ENCODE data around the gene ANKS3. TPM values are rescaled to one million over a fixed set of nuclear protein-coding genes. Genes with fewer than 3 reads are reported as not detected.
"Not testable (repeated sequence)": the region's sequence is repeated elsewhere in the genome, so short reads cannot be mapped to it uniquely, and the experiment has no call there.

ANKS3 gene
- total RNA-seq, 4 donors from 2014 or later: 2.4 to 51.7 (median 33.1) TPM

DNA sequence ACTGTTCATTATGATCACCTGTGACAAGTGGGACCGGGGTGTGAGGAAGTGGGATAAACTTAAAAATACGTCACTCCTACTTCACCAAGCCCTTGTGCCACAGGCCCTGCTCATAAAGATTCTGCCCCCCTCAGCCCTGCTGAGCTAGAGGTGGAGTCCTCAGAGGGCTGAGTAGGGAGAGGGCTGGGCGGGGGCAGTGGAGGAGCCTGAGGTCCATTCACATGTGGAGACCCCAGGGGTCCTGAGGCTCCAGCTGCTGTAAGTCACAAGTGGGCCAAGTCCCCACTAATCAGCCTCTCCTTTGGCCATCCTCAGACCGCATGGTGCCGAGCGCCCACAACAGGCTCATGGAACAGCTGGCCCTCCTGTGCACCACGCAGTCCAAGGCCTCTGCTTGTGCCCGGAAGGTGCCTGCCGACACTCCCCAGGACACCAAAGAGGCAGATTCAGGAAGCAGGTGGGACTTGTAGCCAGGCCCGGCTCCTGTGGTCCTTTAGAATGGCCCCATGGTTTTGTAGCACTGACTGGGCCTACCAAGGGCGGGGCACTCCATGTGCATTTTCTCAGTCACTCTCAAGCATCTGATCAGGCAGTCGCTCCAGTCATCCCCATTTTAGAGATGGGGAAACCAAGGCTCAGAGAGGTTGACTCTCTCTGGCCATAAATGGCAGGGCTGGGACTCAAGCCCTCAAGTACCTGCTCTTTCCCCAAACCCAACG is 10.6 kb upstream of the ANKS3 start:
- H3K4me1 ChIP-seq: peaks cover 0 to 8% of the 10 kb centered on the region in 2 donors
- H3K27ac ChIP-seq: no peak overlapping the region
- no peaks in the 10 kb centered on the region for H3K9me3 ChIP-seq
- TF ChIP-seq, protein P1, sequence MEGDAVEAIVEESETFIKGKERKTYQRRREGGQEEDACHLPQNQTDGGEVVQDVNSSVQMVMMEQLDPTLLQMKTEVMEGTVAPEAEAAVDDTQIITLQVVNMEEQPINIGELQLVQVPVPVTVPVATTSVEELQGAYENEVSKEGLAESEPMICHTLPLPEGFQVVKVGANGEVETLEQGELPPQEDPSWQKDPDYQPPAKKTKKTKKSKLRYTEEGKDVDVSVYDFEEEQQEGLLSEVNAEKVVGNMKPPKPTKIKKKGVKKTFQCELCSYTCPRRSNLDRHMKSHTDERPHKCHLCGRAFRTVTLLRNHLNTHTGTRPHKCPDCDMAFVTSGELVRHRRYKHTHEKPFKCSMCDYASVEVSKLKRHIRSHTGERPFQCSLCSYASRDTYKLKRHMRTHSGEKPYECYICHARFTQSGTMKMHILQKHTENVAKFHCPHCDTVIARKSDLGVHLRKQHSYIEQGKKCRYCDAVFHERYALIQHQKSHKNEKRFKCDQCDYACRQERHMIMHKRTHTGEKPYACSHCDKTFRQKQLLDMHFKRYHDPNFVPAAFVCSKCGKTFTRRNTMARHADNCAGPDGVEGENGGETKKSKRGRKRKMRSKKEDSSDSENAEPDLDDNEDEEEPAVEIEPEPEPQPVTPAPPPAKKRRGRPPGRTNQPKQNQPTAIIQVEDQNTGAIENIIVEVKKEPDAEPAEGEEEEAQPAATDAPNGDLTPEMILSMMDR (IDR thresholded peaks at IDR 0.05): no peak
- no peak for TF ChIP-seq POLR2A (IDR thresholded peaks at IDR 0.05)
- no peaks in the 10 kb centered on the region for H3K36me3 ChIP-seq
- no peak for DNase-seq
- intact Hi-C loops (cut with DNase I; ENCODE audit: low total_unique reads): no loop called here
- no peaks in the 10 kb centered on the region for H3K27me3 ChIP-seq
- no peak overlapping the region for H3K4me3 ChIP-seq

DNA sequence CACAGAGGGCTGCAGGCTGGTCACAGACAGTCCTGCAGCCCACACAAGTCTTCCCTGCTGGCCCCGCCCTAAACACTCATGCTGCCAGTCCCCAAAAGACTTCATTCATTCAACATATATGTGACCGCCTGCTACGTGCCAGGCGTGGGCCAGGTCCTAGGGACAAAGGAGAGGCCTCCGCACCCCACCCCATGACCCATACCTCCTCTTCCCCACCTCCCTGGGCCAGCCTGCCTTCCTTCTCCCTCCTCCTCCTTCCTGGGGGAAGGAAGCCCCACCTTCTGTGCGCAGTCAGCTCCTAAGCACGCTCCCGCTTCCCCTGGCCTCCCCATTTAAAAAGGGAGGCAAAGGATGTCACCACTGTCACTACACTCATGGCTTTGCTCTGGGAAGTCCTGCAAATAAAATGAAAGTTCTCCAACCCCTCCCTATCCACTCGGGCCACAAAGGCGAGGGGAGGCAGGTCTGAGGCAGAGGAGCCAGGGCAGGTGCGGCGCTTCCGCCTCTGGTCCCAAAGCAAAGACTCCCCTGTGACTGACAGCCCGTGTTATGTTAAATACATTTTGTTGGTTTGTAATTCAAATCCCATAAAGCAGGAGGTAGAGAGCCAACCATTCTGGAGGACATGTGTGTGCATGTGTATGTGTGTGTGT is 9.3 kb upstream of the ANKS3 start:
- no peak for DNase-seq
- intact Hi-C loops (cut with DNase I; ENCODE audit: low total_unique reads): no loop called here
- TF ChIP-seq POLR2A (IDR thresholded peaks at IDR 0.05): no peak
- TF ChIP-seq, protein P1 (IDR thresholded peaks at IDR 0.05): no peak
- no peak overlapping the region for H3K4me3 ChIP-seq
- no peaks in the 10 kb centered on the region for H3K9me3 ChIP-seq
- peaks cover 0 to 8% of the 10 kb centered on the region in 2 donors for H3K4me1 ChIP-seq
- no peak overlapping the region for H3K27ac ChIP-seq
- no peaks in the 10 kb centered on the region for H3K36me3 ChIP-seq
- no peaks in the 10 kb centered on the region for H3K27me3 ChIP-seq

DNA sequence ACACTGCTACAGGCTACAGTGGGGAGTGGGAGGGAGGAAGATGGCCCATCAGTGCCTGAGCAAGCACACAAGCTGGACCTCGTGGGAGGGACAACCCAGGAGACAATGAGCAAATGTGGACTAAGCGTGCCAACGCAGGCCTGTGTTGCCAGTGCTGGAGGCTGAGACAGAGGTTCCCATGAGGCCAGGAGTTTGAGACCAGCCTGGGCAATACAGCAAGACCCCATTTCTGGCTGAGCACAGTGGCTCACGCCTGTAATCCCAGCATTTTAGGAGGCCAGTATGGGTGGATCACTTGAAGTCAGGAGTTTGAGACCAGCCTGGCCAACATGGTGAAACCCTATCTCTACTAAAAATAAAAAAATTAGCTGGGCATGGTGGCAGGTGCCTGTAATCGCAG is 4.3 kb upstream of the ANKS3 start:
- H3K4me3 ChIP-seq; H3K27ac ChIP-seq; intact Hi-C loops (cut with DNase I; ENCODE audit: low total_unique reads); H3K9me3 ChIP-seq; DNase-seq; H3K27me3 ChIP-seq; H3K36me3 ChIP-seq; H3K4me1 ChIP-seq: not testable (repeated sequence)

DNA sequence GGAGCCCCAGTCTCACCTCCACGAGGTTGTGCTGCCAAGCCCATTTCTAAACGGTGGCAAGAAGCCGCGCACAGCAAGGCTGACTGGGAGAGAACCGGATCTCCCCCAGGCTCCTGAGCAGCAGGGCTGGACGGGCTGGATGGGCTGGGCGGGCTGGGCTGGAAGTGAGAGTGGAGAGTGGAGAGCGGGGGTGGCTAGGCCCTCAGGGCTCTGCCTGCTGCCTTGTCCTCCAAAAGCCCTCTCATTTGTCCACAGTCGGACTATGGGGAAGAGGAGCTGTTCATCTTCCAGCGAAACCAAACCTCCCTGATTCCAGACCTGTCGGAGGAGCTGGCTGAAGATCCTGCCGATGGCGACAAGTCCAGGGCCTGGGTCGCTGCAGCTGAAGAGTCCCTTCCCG is 3.5 kb upstream of the ANKS3 start:
- Histone ChIP-seq H3K27me3 (no peaks in the 10 kb centered on the region), H3K4me1 (peaks cover 0 to 4% of the 10 kb centered on the region in 2 donors), H3K4me3 (no peak overlapping the region), H3K27ac (no peak overlapping the region), H3K36me3 (no peaks in the 10 kb centered on the region), H3K9me3 (no peaks in the 10 kb centered on the region)
- TF ChIP-seq POLR2A (IDR thresholded peaks at IDR 0.05): no peak
- TF ChIP-seq, protein P1 (IDR thresholded peaks at IDR 0.05): no peak
- intact Hi-C loops (cut with DNase I; ENCODE audit: low total_unique reads): no loop called here
- no peak for DNase-seq

DNA sequence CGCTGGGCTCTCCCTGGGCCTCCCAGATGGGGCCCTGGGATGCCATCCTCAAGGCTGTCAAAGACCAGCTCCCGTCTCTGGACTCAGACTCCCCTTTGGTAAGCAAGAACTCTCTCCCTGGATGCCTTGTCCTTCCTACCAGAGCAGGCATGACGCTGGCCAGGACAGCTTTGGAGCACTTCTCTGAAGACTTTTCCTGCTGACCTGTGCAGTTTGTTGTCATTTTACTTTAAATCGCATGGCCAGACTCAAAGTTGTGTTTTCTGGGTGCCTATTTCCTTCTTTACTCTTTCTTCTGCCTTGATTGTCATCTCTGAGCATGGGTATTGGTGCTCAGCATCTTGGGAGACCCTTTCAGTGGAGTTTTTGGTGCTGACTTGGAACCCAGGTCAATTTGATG is 2.5 kb upstream of the ANKS3 start:
- Histone ChIP-seq H3K27ac (no peak overlapping the region), H3K36me3 (no peaks in the 10 kb centered on the region), H3K4me3 (no peak overlapping the region), H3K9me3 (no peaks in the 10 kb centered on the region), H3K27me3 (no peaks in the 10 kb centered on the region), H3K4me1 (peaks cover 0 to 4% of the 10 kb centered on the region in 2 donors)
- no peak for TF ChIP-seq POLR2A (IDR thresholded peaks at IDR 0.05)
- TF ChIP-seq, protein P1 (IDR thresholded peaks at IDR 0.05): no peak
- DNase-seq: no peak
- intact Hi-C loops (cut with DNase I; ENCODE audit: low total_unique reads): no loop called here
